ENCODE results near the gene RNF135. TPM values are rescaled to one million over a fixed set of nuclear protein-coding genes. Genes with fewer than 3 reads are reported as not detected.

RNF135 gene
- total RNA-seq, 1 donor from 2014 or later = 4.6 TPM

DNA sequence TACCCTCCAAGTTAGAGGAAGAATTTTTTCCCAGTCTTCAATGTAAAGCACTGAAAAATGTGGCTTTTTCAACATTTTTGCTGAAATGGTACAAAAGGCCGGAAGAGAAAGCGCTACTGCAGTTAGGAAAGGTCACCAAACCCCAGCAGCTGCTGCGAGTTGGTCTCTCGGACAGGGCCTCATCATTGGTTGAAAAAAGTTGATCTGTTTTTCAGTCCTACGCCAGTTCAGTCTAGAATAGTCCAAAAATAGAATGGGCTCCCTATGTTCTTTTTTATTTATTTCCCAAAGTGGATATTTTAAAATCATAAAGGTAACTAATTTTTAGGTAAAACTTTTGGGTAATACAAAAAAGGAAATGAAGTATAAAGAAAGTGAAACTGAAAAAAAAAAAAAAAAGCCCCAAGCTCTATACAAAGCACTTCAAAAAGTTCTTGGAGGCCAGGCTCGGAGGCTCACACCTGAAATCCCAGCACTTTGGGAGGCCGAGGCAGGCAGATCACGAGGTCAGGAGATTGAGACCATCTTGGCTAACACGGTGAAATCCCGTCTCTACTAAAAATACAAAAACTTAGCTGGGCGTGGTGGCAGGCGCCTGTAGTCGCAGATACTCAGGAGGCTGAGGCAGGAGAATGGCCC lies 31.7 kb upstream of the RNF135 start:
- TF ChIP-seq, protein P1, sequence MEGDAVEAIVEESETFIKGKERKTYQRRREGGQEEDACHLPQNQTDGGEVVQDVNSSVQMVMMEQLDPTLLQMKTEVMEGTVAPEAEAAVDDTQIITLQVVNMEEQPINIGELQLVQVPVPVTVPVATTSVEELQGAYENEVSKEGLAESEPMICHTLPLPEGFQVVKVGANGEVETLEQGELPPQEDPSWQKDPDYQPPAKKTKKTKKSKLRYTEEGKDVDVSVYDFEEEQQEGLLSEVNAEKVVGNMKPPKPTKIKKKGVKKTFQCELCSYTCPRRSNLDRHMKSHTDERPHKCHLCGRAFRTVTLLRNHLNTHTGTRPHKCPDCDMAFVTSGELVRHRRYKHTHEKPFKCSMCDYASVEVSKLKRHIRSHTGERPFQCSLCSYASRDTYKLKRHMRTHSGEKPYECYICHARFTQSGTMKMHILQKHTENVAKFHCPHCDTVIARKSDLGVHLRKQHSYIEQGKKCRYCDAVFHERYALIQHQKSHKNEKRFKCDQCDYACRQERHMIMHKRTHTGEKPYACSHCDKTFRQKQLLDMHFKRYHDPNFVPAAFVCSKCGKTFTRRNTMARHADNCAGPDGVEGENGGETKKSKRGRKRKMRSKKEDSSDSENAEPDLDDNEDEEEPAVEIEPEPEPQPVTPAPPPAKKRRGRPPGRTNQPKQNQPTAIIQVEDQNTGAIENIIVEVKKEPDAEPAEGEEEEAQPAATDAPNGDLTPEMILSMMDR (IDR thresholded peaks at IDR 0.05) = no peak
- Histone ChIP-seq H3K27ac (no peak overlapping the region), H3K4me1 (no peaks in the 10 kb centered on the region), H3K36me3 (no peaks in the 10 kb centered on the region), H3K9me3 (no peaks in the 10 kb centered on the region), H3K4me3 (no peak overlapping the region), H3K27me3 (no peaks in the 10 kb centered on the region)
- intact Hi-C loops (cut with DNase I) = no loop called here
- no peak for DNase-seq (ENCODE audit: low spot score in 2 of 2)

DNA sequence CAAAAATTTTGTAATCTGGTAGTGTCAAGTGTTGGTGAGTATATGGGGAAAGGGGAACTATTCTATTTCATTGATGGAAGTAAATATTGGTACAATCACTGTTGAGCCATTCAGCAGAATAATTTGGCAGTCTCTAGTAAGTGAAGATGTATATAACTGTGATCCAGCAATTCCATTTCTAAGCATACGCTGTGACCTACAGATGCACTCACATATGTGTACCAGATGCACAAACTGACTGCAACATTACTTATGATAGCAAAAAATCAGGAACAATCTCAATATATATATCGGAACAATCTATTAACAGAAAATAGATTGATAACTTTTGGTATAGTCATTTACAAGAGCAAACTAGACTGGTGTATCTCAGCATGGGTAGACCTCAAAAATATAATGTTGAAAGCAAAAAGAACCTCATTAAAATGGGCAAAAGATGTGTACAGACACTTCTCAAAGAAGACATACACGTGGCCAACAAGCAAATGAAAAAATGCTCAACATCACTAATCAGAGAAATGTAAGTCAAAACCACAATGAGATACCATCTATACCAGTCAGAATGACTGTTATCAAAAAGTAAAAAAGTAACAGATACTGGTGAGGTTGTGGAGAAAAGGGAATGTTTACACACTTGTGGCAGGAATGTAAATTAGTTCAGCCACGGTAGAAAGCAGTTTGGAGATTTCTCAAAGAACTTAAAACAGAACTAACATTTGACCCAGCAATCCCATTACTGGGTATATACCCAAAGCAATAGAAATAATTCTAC lies 28.3 kb upstream of the RNF135 start:
- Histone ChIP-seq H3K36me3 (no peaks in the 10 kb centered on the region), H3K27ac (no peak overlapping the region), H3K9me3 (no peaks in the 10 kb centered on the region), H3K4me3 (no peak overlapping the region), H3K4me1 (no peaks in the 10 kb centered on the region), H3K27me3 (no peaks in the 10 kb centered on the region)
- no peak for DNase-seq (ENCODE audit: low spot score in 2 of 2)
- intact Hi-C loops (cut with DNase I) = no loop called here
- TF ChIP-seq, protein P1 (IDR thresholded peaks at IDR 0.05) = no peak

DNA sequence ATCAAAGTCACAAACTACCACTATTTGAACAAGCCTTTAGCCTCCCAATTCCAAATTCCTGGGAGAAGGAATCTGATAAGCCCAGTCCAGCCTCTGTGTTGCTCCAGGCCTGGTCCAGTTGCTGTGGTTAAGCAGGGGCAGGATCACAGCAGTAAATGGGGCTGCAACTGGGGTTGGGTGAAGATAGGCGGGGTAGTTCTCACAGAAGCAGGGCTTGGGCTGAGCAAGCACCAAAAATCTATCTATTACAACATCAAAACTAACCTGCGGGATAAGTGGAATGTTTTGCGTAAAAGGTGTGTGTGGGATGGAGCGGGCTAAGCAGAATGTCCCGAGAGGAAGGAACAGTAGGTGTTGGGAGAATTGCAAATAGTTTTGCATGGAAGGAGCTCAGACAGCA lies 23.0 kb upstream of the RNF135 start:
- TF ChIP-seq, protein P1 (IDR thresholded peaks at IDR 0.05) = no peak

DNA sequence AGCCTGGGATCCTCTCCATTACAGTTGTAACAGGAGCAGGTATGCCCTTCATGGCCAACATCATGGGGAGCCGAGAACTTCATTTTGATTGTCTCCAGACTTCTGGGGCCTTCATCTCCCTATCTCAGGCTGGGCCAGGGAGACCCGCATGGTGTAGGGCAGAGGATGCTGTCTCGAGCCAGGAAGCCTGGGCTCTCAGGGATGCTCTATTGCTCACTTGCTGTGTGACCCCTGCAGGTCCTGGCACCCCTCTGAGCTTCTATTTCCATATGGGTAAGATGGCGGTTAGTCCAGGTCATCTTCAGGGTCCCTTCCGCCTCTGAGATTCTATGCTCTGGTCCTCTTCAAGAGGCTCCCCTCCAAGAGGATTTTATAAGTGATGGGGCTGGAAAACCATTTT lies 20.6 kb upstream of the RNF135 start:
- intact Hi-C loops (cut with DNase I) = no loop called here
- H3K9me3 ChIP-seq = no peaks in the 10 kb centered on the region
- TF ChIP-seq, protein P1 (IDR thresholded peaks at IDR 0.05) = no peak
- no peak overlapping the region for H3K4me3 ChIP-seq
- H3K36me3 ChIP-seq = no peaks in the 10 kb centered on the region
- no peak for DNase-seq (ENCODE audit: low spot score in 2 of 2)
- H3K27ac ChIP-seq = no peak overlapping the region
- H3K27me3 ChIP-seq = no peaks in the 10 kb centered on the region
- no peaks in the 10 kb centered on the region for H3K4me1 ChIP-seq

More for the DNA sequence above, 23.0 kb upstream of the RNF135 start:
- Histone ChIP-seq H3K4me3 (no peak overlapping the region), H3K36me3 (no peaks in the 10 kb centered on the region), H3K4me1 (no peaks in the 10 kb centered on the region), H3K9me3 (no peaks in the 10 kb centered on the region), H3K27ac (no peak overlapping the region), H3K27me3 (no peaks in the 10 kb centered on the region)
- DNase-seq (ENCODE audit: low spot score in 2 of 2) = no peak
- intact Hi-C loops (cut with DNase I) = no loop called here

DNA sequence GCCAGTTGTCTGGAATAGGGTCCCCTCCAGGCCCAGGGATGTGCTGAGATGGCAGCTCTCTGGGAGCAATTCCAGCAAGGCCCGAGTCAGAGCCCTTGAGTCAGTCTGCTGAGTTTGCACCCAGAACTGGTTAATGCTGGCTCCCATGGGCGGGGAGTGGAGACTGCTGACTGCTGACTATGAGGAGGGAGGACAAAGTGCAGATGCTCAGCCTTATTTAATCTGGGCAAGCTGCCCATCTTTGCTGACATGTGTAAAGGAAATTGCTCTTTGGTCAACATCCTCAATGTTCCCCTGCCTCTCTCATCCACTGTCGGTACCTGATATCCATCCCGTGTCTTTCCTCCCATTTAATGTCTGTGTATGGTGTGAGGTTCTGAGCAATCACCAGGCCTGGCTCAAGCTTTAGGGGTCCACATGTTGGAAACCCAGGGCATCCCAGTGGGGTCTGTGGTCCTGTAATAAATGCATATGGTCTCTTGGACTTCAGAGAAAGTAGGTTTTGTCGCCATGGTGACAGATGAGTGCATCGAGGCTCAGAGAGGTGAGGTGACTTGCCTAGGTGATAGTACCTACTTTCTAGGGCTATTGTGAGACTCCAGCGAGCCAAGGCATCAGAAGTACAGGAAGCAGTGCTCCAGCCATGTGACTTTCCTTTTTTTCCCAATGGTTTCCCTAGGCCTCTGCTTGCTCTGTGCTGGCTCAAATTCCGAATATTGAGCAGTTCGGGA lies 20.0 kb upstream of the RNF135 start:
- Histone ChIP-seq H3K36me3 (no peaks in the 10 kb centered on the region), H3K4me3 (no peak overlapping the region), H3K27me3 (no peaks in the 10 kb centered on the region), H3K4me1 (no peaks in the 10 kb centered on the region), H3K27ac (no peak overlapping the region), H3K9me3 (no peaks in the 10 kb centered on the region)
- DNase-seq (ENCODE audit: low spot score in 2 of 2) = peak; percentile 50 to 80
- intact Hi-C loops (cut with DNase I) = no loop called here
- TF ChIP-seq, protein P1 (IDR thresholded peaks at IDR 0.05) = no peak

All from ascending aorta (tissue), 2 donors.